Stimulated activated CD4-positive, alpha-beta T cell treated with anti-CD3 and anti-CD28 coated beads, TNF-alpha, amount 100 ng/mL, for 4 hours (primary cell): ENCODE measurements around the gene OBI1.

Experiments used
- DNase-seq, 3 experiments: peaks; one replicate each; pipeline ENCODE4 v3.0.0-alpha.2; 2020; ENCODE audit warnings: low read depth in 3 of 3

Gene OBI1

DNA sequence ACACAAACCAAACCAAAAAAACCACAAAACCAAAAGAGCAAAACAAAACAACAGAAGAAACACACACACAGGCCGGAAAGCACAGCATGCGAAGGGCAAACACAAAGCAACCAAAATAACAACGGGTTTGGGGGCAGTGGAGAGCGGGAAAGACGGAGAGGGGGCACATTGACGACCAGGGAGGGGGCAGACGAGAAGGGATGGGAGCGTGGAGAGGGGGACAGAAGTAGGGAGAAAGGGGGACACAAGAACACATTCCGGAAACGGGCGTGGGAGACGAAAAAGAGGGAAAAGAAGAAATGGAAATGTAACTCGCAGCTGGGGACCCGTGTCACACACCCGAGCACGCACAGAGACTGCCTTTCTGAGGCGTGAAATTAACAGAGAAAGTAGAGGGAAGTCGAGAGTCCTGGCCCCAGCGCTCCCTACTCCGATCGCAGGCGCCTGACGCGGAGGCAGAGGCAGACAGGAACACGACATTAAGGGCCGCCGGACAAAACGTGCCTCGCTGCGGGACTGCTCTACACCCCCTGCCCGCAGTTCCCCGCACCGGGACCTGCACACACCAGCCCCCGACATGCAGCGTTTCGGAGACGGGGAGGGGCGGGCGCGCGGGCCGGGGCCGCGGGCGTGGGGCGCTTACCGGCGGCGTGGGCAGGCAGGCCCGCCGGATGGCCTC is 56.3 kb downstream of the OBI1 start:
- DNase-seq = no peak

- DNase-seq = no peak
These were observed 56.9 kb downstream of the OBI1 start for GRCh38 chr13:78601874-78602560.

GRCh38 chr13:78601124-78601873 is 57.7 kb downstream of the OBI1 start:
- DNase-seq = no peak

DNA sequence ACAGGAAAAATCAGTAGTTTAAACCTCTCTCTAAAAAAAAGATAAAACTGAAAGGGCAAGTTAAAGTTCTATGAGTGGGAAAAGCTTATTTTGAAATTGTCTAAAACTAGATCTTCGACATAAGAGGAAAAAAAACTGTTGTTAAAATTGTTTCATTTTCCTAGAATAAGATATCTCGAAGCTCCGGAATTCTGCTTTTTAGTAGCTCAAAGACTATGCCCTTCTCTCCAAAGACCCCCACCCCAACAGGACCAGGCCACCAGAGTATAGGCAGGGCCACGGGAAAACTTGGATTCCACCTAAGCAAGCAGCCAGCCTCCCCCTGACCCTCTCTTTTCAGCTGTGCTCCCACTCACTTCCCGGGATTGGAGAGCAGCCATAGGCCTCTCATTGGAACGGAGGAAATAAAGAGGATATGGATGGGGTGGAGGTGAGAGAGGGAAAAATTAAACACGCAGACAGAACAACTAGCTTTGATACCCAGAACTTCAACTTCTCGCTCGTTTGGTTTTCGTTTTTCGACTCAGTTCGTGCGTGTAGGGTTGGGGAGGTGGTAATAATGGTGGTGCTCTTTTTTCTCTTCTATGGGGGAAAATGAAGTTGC is 58.6 kb downstream of the OBI1 start:
- no peak for DNase-seq

- DNase-seq = no peak
These were observed 59.2 kb downstream of the OBI1 start for GRCh38 chr13:78599645-78600279.

DNA sequence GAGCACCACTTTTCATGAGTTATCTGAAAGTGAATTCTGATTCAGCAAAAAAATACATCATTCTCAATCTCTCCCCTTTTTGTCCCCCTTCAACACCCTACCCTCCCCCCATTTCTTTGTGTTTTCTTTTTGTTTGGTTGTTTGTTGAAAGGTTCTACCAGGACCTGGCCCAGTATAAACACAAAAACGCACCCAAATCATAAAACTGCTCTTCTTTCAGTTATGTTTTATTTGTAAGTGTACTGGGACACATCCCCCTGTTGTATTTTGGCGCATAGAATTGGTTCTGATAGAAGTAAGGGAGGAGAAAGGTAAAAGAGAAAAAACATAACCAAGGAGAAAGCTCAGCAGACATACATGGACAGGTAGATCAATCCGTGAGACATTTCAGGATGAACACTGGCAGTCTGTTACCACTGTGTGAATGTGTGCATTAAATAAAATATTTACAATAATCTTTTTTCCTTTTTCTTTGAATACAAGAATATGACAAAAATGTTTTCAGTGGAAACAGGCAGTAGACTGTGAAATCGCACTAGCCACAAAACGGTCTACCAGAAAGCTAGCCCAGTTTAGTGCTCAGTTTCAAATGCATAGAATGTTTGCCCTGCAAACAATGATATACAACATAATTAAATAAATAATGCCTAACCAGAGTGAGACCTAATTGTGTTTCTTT is 59.9 kb downstream of the OBI1 start:
- DNase-seq = no peak

- DNase-seq = no peak
These were observed 60.7 kb downstream of the OBI1 start for GRCh38 chr13:78598116-78598781.

- DNase-seq = no peak
These were observed 61.4 kb downstream of the OBI1 start for GRCh38 chr13:78597602-78597932.

- DNase-seq = no peak
These were observed 62.0 kb downstream of the OBI1 start for GRCh38 chr13:78596736-78597601.

- DNase-seq = no peak
These were observed 62.6 kb downstream of the OBI1 start for GRCh38 chr13:78596399-78596735.

DNA sequence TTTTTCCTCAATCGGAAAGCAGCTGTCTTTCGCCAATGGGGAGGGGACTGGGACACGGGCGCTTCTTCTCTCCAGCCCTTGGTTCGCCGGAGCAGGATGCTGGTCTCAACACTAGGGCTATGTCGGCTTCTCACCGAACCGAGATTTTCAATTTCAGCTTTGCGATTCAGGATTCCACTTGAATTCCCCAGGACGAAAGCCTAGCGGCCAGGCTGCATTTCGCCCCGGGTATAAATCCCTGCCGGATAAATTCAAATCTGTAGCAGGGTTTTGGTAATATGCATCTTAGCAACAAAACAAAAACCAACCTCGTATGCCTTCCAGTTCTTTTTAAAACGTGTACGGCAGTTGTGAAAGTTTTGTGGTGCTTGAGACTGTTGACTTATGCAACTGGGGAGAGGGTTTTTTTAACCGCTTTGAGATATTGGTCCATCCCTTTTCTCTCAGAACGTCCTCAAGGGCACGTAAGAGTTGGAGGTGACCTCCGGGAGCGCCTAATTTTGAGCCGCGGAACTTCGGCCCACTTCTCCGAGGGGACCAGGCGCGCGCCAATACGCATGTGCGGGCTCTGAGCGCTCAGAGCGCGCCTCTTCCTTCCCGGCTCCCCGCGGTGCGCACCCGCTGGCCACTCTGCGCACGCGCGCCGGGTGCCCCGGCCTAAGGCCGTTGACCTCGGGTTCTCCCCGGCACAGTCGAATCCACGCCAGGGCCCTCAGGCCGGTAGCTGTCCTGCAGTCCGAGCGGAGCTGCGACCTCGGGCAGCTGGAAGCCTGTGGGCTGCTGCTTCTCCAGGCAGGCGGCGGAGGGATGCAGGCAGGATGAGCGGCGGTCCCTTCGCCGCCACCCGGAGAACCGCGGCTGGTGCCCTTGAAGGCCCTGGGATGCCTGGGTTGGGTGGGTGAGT is 63.2 kb downstream of the OBI1 start:
- no peak for DNase-seq

GRCh38 chr13:78594456-78594975 is 64.4 kb downstream of the OBI1 start:
- no peak for DNase-seq

GRCh38 chr13:78593652-78594455 is 65.1 kb downstream of the OBI1 start:
- no peak for DNase-seq

GRCh38 chr13:78593129-78593528 is 65.8 kb downstream of the OBI1 start:
- no peak for DNase-seq

- DNase-seq = no peak
These were observed 66.4 kb downstream of the OBI1 start for GRCh38 chr13:78592584-78592983.

DNA sequence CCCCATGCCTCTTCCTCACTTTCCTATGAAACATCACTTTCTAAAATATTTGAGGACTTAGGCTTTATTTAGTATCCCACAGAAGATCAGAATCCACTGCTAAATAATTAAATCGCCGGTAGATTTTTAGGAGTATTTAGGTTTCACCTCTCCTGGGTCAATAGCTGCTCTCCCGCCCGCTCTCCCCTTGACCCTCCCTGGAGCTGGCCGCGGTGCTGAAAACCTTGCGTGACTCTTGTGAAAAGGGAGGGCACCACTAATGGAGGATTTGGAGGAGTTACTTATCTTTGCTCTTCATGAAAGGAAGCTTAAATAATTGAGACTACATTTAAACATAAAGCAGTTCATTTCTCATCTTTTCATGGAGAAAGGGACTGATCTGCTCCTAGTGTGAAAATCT is 69.7 kb downstream of the OBI1 start:
- no peak for DNase-seq

DNA sequence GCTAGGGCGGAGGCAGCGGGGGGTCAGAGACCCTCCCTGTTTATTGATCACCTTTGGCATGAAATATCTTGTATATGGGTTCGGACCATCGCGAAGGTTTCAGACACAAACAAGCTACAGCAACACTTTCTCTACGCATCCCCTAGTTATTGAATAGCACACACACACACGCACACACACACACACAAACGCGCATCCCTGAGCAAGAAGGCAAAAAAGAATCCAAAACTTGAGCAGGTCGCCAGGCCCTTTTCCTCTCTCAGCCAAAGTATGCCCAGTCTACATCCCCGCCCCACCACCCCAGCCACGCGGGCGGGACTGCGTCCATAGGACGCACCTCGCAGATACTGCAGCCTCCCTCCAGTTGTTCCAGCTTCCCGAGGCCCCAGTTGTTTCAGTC is 71.6 kb downstream of the OBI1 start:
- DNase-seq = no peak

DNA sequence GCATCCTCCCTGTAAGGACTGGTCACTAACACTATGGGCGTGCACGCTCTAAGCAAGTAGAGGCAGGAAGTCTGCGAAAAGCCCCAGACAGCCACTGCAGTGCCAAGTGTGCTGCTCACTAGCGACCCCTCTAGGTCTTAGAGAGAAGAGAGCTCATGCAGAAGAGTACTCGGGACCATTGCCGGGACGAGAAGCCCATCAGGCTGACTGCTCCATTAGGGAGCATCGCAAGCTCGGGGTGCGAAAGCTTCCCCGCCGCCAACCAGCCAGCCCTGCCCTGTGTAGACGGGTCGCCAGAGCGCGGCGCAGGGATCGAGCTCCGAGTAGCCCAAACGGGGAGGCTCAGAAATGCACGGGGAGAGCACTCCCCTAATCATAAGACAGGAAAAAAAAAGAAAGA is 72.2 kb downstream of the OBI1 start:
- DNase-seq = no peak
